Skeletal muscle tissue (tissue), 4 donors: ENCODE results near the gene EVA1C. TPM values are rescaled to one million over a fixed set of nuclear protein-coding genes. Genes with fewer than 3 reads are reported as not detected.
"Not testable (repeated sequence)": the region's sequence is repeated elsewhere in the genome, so short reads cannot be mapped to it uniquely, and the experiment has no call there.

ENCODE experiments used
- H3K27ac ChIP-seq: one replicate; pipeline ENCODE4 v1.7.0; 2013; ENCODE audit warnings: mild to moderate bottlenecking, low read depth, low read length, inconsistent platforms
- H3K27me3 ChIP-seq, 3 donors: one replicate each; pipeline ENCODE4 v1.7.0; 2013; ENCODE audit warnings: low read length in 3 of 3; ENCODE audit not compliant: control insufficient read depth in 3 of 3, insufficient read depth in 3 of 3
- H3K36me3 ChIP-seq, 3 donors: one replicate each; pipeline ENCODE4 v1.7.0; 2013; ENCODE audit warnings: low read length in 3 of 3; ENCODE audit not compliant: control insufficient read depth in 3 of 3, insufficient read depth in 3 of 3
- H3K4me1 ChIP-seq, 3 donors: one replicate each; pipeline ENCODE4 v1.7.0; 2013; ENCODE audit warnings: low read length in 3 of 3, mild to moderate bottlenecking in 3 of 3; ENCODE audit not compliant: control insufficient read depth in 3 of 3, insufficient read depth in 3 of 3
- H3K4me3 ChIP-seq, 3 donors: one replicate each; pipeline ENCODE4 v1.7.0; 2013; ENCODE audit warnings: low read length in 3 of 3
- H3K9ac ChIP-seq, 3 donors: one replicate each; pipeline ENCODE4 v1.7.0; 2013; ENCODE audit warnings: low read length in 3 of 3, mild to moderate bottlenecking in 3 of 3, moderate library complexity in 2 of 3, low read depth in 1 of 3
- H3K9me3 ChIP-seq, 3 donors: one replicate each; pipeline ENCODE4 v1.7.0; 2013; ENCODE audit warnings: low read length in 3 of 3; ENCODE audit not compliant: control insufficient read depth in 3 of 3
- total RNA-seq: library from RNA; depleted of rRNA; stranded (reverse); fragments of >200 nt; gene quantifications from one replicate; pipeline ENCODE4 v1.2.3, GENCODE V29; 2014
- donor health status: Osteomylitis.

EVA1C gene
- total RNA-seq, 1 donor from 2014 or later, result 0.52 TPM

DNA sequence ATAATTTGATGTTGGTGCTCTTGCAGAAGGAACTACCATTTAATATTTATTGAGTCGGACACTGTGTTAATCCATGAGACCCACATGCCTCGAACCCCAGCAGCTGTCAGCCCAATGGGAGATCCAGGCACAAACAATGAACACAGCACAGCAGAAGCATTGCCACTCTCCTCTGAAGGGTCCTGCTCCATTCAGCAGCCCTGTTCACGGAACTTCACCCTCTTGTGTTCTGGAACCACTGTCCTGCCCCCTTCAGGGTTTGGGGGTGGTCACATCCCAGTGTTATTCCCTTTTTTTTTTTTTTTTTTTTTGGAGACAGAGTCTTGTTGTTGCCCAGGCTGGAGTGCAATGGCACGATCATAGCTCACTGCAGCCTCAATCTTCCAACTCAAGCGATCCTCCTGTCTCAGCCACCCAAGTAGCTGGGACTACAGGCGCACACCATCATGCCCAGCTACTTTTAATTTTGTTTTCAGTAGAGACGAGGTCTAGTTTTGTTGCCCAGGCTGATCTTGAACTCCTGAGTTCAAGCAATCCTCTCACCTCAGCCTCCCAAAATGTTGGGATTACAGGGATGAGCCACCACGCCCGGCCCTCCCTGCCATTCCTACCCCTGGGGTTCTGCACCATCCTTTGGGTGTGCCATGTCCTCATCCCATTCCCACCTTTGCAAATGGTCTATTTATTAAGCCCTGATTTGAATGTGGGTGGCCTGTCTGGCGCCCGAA is 70.2 kb downstream of the EVA1C start:
- Histone ChIP-seq H3K4me3 (no peak overlapping the region), H3K9me3 (no peaks in the 10 kb centered on the region), H3K36me3 (peaks cover 0 to 2% (median 0%) of the 10 kb centered on the region in 3 donors), H3K9ac (no peak overlapping the region), H3K27me3 (no peaks in the 10 kb centered on the region), H3K4me1 (no peaks in the 10 kb centered on the region), H3K27ac (no peak overlapping the region)

DNA sequence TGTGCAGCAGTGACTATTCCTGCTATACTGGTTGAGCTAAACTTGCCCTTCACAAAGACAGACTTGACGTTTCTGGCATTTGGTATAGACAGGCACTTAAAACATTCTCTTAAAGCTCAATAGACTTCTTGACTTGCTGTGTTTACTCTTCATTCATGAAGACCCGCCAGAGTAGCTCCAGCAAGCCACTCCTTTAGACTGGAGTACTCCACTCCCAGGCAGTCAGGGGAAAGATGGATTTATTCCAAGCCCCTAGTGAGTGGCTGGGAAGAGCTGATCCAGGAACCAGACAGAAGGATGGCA is 70.7 kb downstream of the EVA1C start:
- H3K36me3 ChIP-seq, result peaks cover 0 to 2% (median 0%) of the 10 kb centered on the region in 3 donors
- no peaks in the 10 kb centered on the region for H3K9me3 ChIP-seq
- H3K4me1 ChIP-seq, result no peaks in the 10 kb centered on the region

GRCh38 chr21:32484706-32485380 is 72.3 kb downstream of the EVA1C start:
- H3K9ac ChIP-seq, result no peak overlapping the region
- no peak overlapping the region for H3K27ac ChIP-seq

More for the DNA sequence above, 70.7 kb downstream of the EVA1C start:
- no peak overlapping the region for H3K4me3 ChIP-seq
- H3K27ac ChIP-seq, result no peak overlapping the region
- no peak overlapping the region for H3K9ac ChIP-seq
- no peaks in the 10 kb centered on the region for H3K27me3 ChIP-seq

GRCh38 chr21:32492376-32492775 is 79.9 kb downstream of the EVA1C start:
- H3K36me3 ChIP-seq, result peaks cover 2 to 7% (median 2%) of the 10 kb centered on the region in 3 donors
- H3K4me3 ChIP-seq, result no peak overlapping the region
- no peaks in the 10 kb centered on the region for H3K4me1 ChIP-seq
- H3K9me3 ChIP-seq, result no peaks in the 10 kb centered on the region
- no peak overlapping the region for H3K9ac ChIP-seq
- H3K27me3 ChIP-seq, result no peaks in the 10 kb centered on the region
- no peak overlapping the region for H3K27ac ChIP-seq

More at GRCh38 chr21:32484706-32485380, 72.3 kb downstream of the EVA1C start:
- H3K9me3 ChIP-seq, result no peaks in the 10 kb centered on the region
- H3K27me3 ChIP-seq, result no peaks in the 10 kb centered on the region
- no peaks in the 10 kb centered on the region for H3K4me1 ChIP-seq
- H3K36me3 ChIP-seq, result peaks cover 0 to 2% (median 0%) of the 10 kb centered on the region in 3 donors
- no peak overlapping the region for H3K4me3 ChIP-seq

DNA sequence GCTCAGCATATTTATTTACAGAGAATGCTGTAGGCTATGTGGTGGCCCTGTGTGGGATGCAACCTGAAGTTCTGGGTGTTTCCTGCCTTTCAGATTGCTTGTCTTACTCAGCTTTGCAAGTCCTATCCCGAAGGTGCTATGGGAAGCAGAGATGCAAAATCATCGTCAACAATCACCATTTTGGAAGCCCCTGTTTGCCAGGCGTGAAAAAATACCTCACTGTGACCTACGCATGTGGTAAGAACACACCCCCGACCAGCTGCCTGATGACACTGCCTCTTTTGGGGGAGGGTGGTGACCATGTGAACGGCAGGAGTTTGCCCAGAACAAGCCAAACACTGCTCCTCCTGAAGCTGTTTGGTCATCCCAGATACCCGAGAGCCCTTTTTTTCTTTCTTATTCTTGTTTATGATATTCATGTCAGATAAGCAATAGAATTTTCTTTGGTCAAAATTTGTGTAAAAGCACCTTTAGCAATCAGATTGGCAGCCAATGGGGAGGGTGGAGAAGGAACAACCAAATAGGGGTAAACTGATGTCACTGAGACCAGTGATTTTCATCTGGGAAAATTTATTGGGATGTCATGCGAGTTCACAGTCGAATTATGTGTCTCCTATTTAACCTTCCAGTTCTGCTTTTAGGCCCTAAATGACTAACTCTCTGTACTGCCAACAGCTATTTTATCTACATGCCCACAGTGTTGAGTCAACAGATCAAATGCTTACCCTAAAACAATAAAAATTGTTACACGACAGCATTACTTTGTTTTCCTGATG is 82.6 kb downstream of the EVA1C start:
- no peaks in the 10 kb centered on the region for H3K27me3 ChIP-seq
- no peak overlapping the region for H3K9ac ChIP-seq
- peaks cover 5 to 9% (median 5%) of the 10 kb centered on the region in 3 donors for H3K4me1 ChIP-seq
- peaks cover 2 to 7% (median 2%) of the 10 kb centered on the region in 3 donors for H3K36me3 ChIP-seq
- H3K27ac ChIP-seq, result no peak overlapping the region
- H3K9me3 ChIP-seq, result no peaks in the 10 kb centered on the region
- no peak overlapping the region for H3K4me3 ChIP-seq

GRCh38 chr21:32496568-32496967 is 84.1 kb downstream of the EVA1C start:
- Histone ChIP-seq H3K27ac (no peak overlapping the region), H3K9ac (no peak overlapping the region), H3K4me1 (peaks cover 5 to 9% (median 5%) of the 10 kb centered on the region in 3 donors), H3K36me3 (peaks cover 2 to 3% (median 2%) of the 10 kb centered on the region in 3 donors), H3K9me3 (no peaks in the 10 kb centered on the region), H3K4me3 (no peak overlapping the region), H3K27me3 (no peaks in the 10 kb centered on the region)

- no peak overlapping the region for H3K27ac ChIP-seq
- H3K9ac ChIP-seq, result no peak overlapping the region
- peaks cover 5 to 9% (median 5%) of the 10 kb centered on the region in 3 donors for H3K4me1 ChIP-seq
- no peak overlapping the region for H3K4me3 ChIP-seq
- H3K9me3 ChIP-seq, result no peaks in the 10 kb centered on the region
- H3K27me3 ChIP-seq, result no peaks in the 10 kb centered on the region
- peaks cover 2 to 5% (median 4%) of the 10 kb centered on the region in 3 donors for H3K36me3 ChIP-seq
These were observed 86.9 kb downstream of the EVA1C start for GRCh38 chr21:32499249-32500055.

DNA sequence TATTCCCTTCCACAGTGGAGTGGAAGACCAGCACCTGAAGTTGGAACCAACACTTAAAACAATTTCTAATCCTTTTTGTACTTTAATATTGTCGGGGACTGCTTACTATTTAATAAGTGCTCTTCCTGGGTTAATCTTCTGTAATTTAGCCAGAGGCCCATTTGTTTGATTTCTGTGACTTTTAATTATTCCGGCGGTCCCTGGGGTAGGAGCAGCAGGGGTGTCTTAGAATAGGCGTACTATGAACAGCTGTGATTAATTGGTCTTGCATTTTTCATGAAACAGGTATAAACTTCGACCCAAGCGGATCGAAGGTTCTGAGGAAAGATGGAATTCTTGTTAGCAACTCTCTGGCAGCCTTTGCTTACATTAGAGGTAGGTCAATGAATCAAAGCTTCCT is 91.1 kb downstream of the EVA1C start:
- H3K27me3 ChIP-seq, H3K36me3 ChIP-seq, H3K27ac ChIP-seq, H3K4me1 ChIP-seq, H3K4me3 ChIP-seq, H3K9ac ChIP-seq, H3K9me3 ChIP-seq: not testable (repeated sequence)

GRCh38 chr21:32505767-32506166 is 93.3 kb downstream of the EVA1C start:
- not testable (repeated sequence) for H3K4me3 ChIP-seq, H3K9ac ChIP-seq, H3K27ac ChIP-seq, H3K36me3 ChIP-seq, H3K9me3 ChIP-seq, H3K4me1 ChIP-seq, H3K27me3 ChIP-seq
